ENCODE results near the gene HPCAL1. TPM values are rescaled to one million over a fixed set of nuclear protein-coding genes. Genes with fewer than 3 reads are reported as not detected.

HPCAL1 gene
- total and polyA plus RNA-seq, 2 experiments from 2014 or later: 8.3 to 25.4 TPM

- no peak for TF ChIP-seq ZNF114 (CRISPR knock-in tag; IDR thresholded peaks at IDR 0.05)
- no peak for TF ChIP-seq REST (IDR thresholded peaks at IDR 0.05; ENCODE audit: unreplicated experiment)
- no peak for TF ChIP-seq CTCF (conservative IDR thresholded peaks at IDR 0.05; ENCODE audit: low read depth in 2 of 2)
These were observed 32.5 kb downstream of the HPCAL1 start (continued) for GRCh38 chr2:10335046-10335840.

- DNase-seq (ENCODE audit: low spot score) (no peak), ATAC-seq (no peak)
- Histone ChIP-seq H3K79me2 (replicated peaks; ENCODE audit: insufficient read depth) (peaks cover 4% of the 10 kb centered on the region; the same call in 1 of the 2 replicates), H3K27ac (ENCODE audit: low read depth) (no peak overlapping the region), H3K4me3 (no peak overlapping the region), H3K27me3 (ENCODE audit: insufficient read depth) (no peaks in the 10 kb centered on the region), H2AFZ (no peak overlapping the region), H3K36me3 (ENCODE audit: insufficient read depth) (no peaks in the 10 kb centered on the region), H4K20me1 (replicated peaks; ENCODE audit: insufficient read depth) (no peaks in the 10 kb centered on the region), H3K4me2 (no peak overlapping the region), H3K9me2 (ENCODE audit: insufficient read depth) (no peaks in the 10 kb centered on the region), H3K4me1 (ENCODE audit: insufficient read depth) (peaks cover 19% of the 10 kb centered on the region; the same call in 1 of the 2 replicates), H3F3A (replicated peaks; ENCODE audit: low read depth) (no peaks in the 10 kb centered on the region)
- Mint-ChIP-seq H3K27ac (no peak overlapping the region), H3K27me3 (ENCODE audit: insufficient read depth, low read depth, poor library complexity) (peaks cover 6% of the 10 kb centered on the region), H3K36me3 (ENCODE audit: low read depth) (peaks cover 9% of the 10 kb centered on the region; the same call in 2 of the 3 replicates), H3K4me3 (no peak overlapping the region), H3K9me3 (peaks cover 7% of the 10 kb centered on the region; the same call in 2 of the 3 replicates), H3K4me1 (peaks cover 25% of the 10 kb centered on the region)
- TF ChIP-seq ZNF114 (CRISPR knock-in tag; IDR thresholded peaks at IDR 0.05) (no peak), CTCF (conservative IDR thresholded peaks at IDR 0.05; ENCODE audit: low read depth in 2 of 2) (no peak), NANOG (IDR thresholded peaks at IDR 0.05; ENCODE audit: borderline replicate concordance) (no peak), CREB1 (CRISPR knock-in tag; IDR thresholded peaks at IDR 0.05; ENCODE audit: low read depth) (no peak), ZNF331 (CRISPR knock-in tag; IDR thresholded peaks at IDR 0.05; ENCODE audit: low read depth) (no peak)
These were observed 33.6 kb downstream of the HPCAL1 start for GRCh38 chr2:10336283-10336682.

Data from GM23338 (cell line).